PC-3 (cell line): ENCODE data around the gene DRG2. TPM values are rescaled to one million over a fixed set of nuclear protein-coding genes. Genes with fewer than 3 reads are reported as not detected.

Experiments used
- ATAC-seq: fragments of 200-7000 bp; cut with Tn5 transposase; 2 replicates; pipeline ENCODE4 v1.9.1; 2020; ENCODE audit warnings: mild to moderate bottlenecking, moderate library complexity
- BruUV-seq: library from RNA; stranded (reverse); fragments of 400-500 nt; replicated peaks from 2 replicates; lab custom pipeline; 2021; lab: Mats Ljungman, UMichigan
- CTCF ChIA-PET: fragments of 300-600 bp; sonication (Branson Sonifier 250); formaldehyde crosslinking; loops from one replicate; lab custom pipeline; 2022; ENCODE audit warnings: antibody characterized with exemption; lab: Charles Lee
- POLR2A ChIA-PET: fragments of 300-600 bp; sonication (Branson Sonifier 250); formaldehyde crosslinking; loops from one replicate; lab custom pipeline; 2022; ENCODE audit warnings: antibody characterized with exemption; ENCODE audit not compliant: unreplicated experiment; lab: Charles Lee
- DNase-seq: peaks from one replicate; pipeline ENCODE4 v3.0.0-alpha.2; 2015
- H2AFZ ChIP-seq: fragments of 300-600 bp; sonication (generic); 2 replicates; pipeline ENCODE4 v1.6.0; 2016; ENCODE audit warnings: antibody characterized with exemption, low read length
- H3F3A ChIP-seq: fragments of 300-600 bp; sonication (generic); one replicate; pipeline ENCODE4 v1.6.0; 2017; ENCODE audit warnings: antibody characterized with exemption, low read length, control low read depth, mild to moderate bottlenecking; ENCODE audit not compliant: unreplicated experiment
- H3K27ac ChIP-seq: fragments of 300-600 bp; sonication (generic); 2 replicates; pipeline ENCODE4 v1.5.1; 2016; ENCODE audit warnings: mild to moderate bottlenecking, low read length
- H3K27me3 ChIP-seq: fragments of 300-600 bp; sonication (generic); 2 replicates; pipeline ENCODE4 v1.6.1; 2016; ENCODE audit warnings: low read length, mixed read lengths
- H3K36me3 ChIP-seq: fragments of 300-600 bp; sonication (generic); 2 replicates; pipeline ENCODE4 v1.6.1; 2016; ENCODE audit warnings: low read depth, mixed run types, low read length, mixed read lengths
- H3K4me1 ChIP-seq: fragments of 300-600 bp; sonication (generic); 2 replicates; pipeline ENCODE4 v1.5.1; 2016; ENCODE audit warnings: low read length; ENCODE audit not compliant: insufficient read depth
- H3K4me2 ChIP-seq: fragments of 300-600 bp; sonication (generic); 2 replicates; pipeline ENCODE4 v1.6.0; 2016; ENCODE audit warnings: low read length
- H3K4me3 ChIP-seq: fragments of 300-600 bp; sonication (generic); 2 replicates; pipeline ENCODE4 v1.5.1; 2016; ENCODE audit warnings: mild to moderate bottlenecking, low read length, mixed read lengths
- H3K79me2 ChIP-seq: fragments of 300-600 bp; sonication (generic); 2 replicates; pipeline ENCODE4 v1.6.1; 2017; ENCODE audit warnings: low read length, mixed read lengths
- H3K9ac ChIP-seq: fragments of 300-600 bp; sonication (generic); 2 replicates; pipeline ENCODE4 v1.6.0; 2016; ENCODE audit warnings: mild to moderate bottlenecking, low read length
- H3K9me2 ChIP-seq: fragments of 300-600 bp; sonication (generic); replicated peaks from 2 replicates; pipeline ENCODE4 v1.6.1; 2016; ENCODE audit warnings: mixed run types, low read length, mixed read lengths
- H3K9me3 ChIP-seq: fragments of 300-600 bp; sonication (generic); 2 replicates; pipeline ENCODE4 v1.6.1; 2016; ENCODE audit warnings: low read length, mixed read lengths
- H4K20me1 ChIP-seq: fragments of 300-600 bp; sonication (generic); 2 replicates; pipeline ENCODE4 v1.6.1; 2016; ENCODE audit warnings: low read length, mixed read lengths
- EZH2 ChIP-seq: fragments of 300-600 bp; sonication (generic); IDR thresholded peaks from one replicate; pipeline ENCODE4 v1.6.1; 2017; ENCODE audit warnings: antibody characterized with exemption, mild to moderate bottlenecking, low read length; ENCODE audit not compliant: unreplicated experiment
- EZH2phosphoT487 ChIP-seq: fragments of 300-600 bp; sonication (generic); IDR thresholded peaks from 2 replicates; pipeline ENCODE4 v1.6.1; 2018; ENCODE audit warnings: mild to moderate bottlenecking, antibody characterized with exemption, low read length, borderline replicate concordance
- intact Hi-C: fragments of 100-400 bp; cut with micrococcal nuclease; formaldehyde crosslinking; loops from 2 replicates; pipeline ENCODE4 v1.9.0; 2023
- total RNA-seq: library from RNA; depleted of rRNA; stranded (reverse); fragments of >200 nt; gene quantifications from 2 replicates; pipeline ENCODE4 v1.2.3, GENCODE V29; 2014
- TF ChIP-seq, protein P1 (sequence below): fragments of 300-600 bp; sonication (generic); conservative IDR thresholded peaks from 2 replicates; pipeline ENCODE4 v1.5.1; 2017; ENCODE audit warnings: antibody characterized with exemption, low read depth, mild to moderate bottlenecking, low read length

The DRG2 gene
- total RNA-seq, 1 experiment from 2014 or later: 102 TPM

DNA sequence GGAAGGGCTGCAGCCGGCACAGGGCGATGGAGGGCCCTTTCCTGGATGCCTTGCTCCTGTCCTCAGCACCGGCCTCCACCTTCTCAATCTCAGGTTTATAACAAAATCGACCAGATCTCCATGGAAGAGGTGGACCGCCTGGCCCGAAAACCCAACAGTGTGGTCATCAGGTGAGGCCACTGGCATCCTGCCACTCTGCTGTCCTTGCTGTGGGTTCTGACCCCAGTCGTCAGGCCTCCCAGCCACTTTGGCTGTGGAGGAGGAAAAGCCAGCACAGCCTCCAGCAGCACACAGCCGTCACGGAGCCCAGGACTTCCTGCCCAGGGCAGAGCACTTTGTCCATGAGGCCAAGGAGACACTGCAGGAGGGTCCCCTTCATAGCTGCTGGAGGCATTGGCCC is 14.1 kb downstream of the DRG2 start:
- Histone ChIP-seq H3K9me3 (no peaks in the 10 kb centered on the region), H3K27ac (no peak overlapping the region), H2AFZ (no peak overlapping the region), H3K4me1 (no peaks in the 10 kb centered on the region), H3K27me3 (no peaks in the 10 kb centered on the region), H4K20me1 (no peaks in the 10 kb centered on the region), H3K79me2 (no peaks in the 10 kb centered on the region), H3K4me2 (no peak overlapping the region), H3K9ac (no peak overlapping the region), H3K4me3 (no peak overlapping the region), H3K9me2 (no peaks in the 10 kb centered on the region), H3K36me3 (peaks cover 45% of the 10 kb centered on the region), H3F3A (no peaks in the 10 kb centered on the region)
- ChIA-PET CTCF (no interaction called here), POLR2A (no interaction called here)
- no TSS peak for BruUV-seq
- intact Hi-C loops: no loop called here
- DNase-seq (no peak), ATAC-seq (no peak)
- TF ChIP-seq EZH2 (no peak), EZH2phosphoT487 (no peak)
- TF ChIP-seq, protein P1, sequence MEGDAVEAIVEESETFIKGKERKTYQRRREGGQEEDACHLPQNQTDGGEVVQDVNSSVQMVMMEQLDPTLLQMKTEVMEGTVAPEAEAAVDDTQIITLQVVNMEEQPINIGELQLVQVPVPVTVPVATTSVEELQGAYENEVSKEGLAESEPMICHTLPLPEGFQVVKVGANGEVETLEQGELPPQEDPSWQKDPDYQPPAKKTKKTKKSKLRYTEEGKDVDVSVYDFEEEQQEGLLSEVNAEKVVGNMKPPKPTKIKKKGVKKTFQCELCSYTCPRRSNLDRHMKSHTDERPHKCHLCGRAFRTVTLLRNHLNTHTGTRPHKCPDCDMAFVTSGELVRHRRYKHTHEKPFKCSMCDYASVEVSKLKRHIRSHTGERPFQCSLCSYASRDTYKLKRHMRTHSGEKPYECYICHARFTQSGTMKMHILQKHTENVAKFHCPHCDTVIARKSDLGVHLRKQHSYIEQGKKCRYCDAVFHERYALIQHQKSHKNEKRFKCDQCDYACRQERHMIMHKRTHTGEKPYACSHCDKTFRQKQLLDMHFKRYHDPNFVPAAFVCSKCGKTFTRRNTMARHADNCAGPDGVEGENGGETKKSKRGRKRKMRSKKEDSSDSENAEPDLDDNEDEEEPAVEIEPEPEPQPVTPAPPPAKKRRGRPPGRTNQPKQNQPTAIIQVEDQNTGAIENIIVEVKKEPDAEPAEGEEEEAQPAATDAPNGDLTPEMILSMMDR: no peak

DNA sequence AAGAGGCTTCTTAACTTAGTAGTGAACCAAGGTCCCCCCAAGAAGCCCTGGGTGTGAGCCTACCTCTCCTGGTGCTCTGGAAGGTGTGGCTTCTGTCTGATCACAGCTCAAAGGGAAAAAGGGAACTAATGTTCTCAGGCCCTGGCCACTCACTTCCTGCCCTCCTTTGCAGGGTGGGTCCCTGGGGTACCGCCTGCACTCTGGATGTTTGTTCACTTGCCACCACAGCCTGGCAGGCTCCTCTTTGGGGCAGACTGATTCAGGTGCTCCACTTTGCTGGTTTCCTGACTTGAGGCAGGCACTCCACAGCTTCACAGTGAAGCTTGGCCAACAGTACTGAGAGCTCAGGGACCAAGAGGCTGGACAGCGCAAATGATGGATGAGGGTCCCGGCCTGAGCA is 14.9 kb downstream of the DRG2 start:
- Histone ChIP-seq H3F3A (no peaks in the 10 kb centered on the region), H3K9me3 (no peaks in the 10 kb centered on the region), H3K36me3 (peaks cover 42% of the 10 kb centered on the region), H3K4me3 (no peak overlapping the region), H3K4me2 (no peak overlapping the region), H3K79me2 (no peaks in the 10 kb centered on the region), H3K9me2 (no peaks in the 10 kb centered on the region), H3K4me1 (no peaks in the 10 kb centered on the region), H4K20me1 (no peaks in the 10 kb centered on the region), H3K27ac (no peak overlapping the region), H2AFZ (no peak overlapping the region), H3K9ac (no peak overlapping the region), H3K27me3 (no peaks in the 10 kb centered on the region)
- POLR2A ChIA-PET: no interaction called here
- intact Hi-C loops: no loop called here
- DNase-seq (no peak), ATAC-seq (no peak)
- CTCF ChIA-PET: no interaction called here
- no peak for TF ChIP-seq EZH2phosphoT487
- TF ChIP-seq, protein P1: no peak
- TF ChIP-seq EZH2: no peak
- BruUV-seq: no TSS peak

DNA sequence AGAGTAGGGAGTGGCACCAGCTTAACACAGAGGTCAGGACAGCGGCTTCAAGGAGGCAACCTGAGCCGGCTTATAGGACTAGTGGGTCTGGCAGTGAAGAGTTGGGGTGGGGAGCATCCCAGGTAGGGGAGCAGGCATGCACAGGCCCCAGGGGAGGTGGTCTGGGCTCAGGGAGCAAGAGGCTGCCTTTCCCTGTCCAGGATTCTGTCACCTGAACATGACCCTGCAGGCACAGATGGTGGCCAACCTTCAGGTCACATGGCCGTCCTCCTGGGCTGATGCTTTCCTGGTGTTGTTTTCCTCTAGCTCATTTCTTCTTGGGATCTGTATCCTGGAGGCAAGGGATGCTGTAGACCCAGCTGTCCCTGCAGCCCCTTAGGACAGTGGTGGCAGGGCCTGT is 17.3 kb downstream of the DRG2 start:
- Histone ChIP-seq H4K20me1 (no peaks in the 10 kb centered on the region), H3K4me3 (no peak overlapping the region), H3K4me1 (no peaks in the 10 kb centered on the region), H3K9me3 (no peaks in the 10 kb centered on the region), H3K27ac (no peak overlapping the region), H3K27me3 (no peaks in the 10 kb centered on the region), H3F3A (no peaks in the 10 kb centered on the region), H3K9me2 (no peaks in the 10 kb centered on the region), H3K9ac (no peak overlapping the region), H3K36me3 (peaks cover 27% of the 10 kb centered on the region), H3K79me2 (no peaks in the 10 kb centered on the region), H3K4me2 (no peak overlapping the region), H2AFZ (no peak overlapping the region)
- no peak for ATAC-seq
- TF ChIP-seq, protein P1: no peak
- TF ChIP-seq EZH2 (no peak), EZH2phosphoT487 (no peak)
- no TSS peak for BruUV-seq
- ChIA-PET POLR2A (no interaction called here), CTCF (no interaction called here)
- DNase-seq: no peak
- intact Hi-C loops: no loop called here
